ENCODE data around the gene OR5P2. TPM values are rescaled to one million over a fixed set of nuclear protein-coding genes. Genes with fewer than 3 reads are reported as not detected.

Gene OR5P2
- total RNA-seq, 1 donor from 2014 or later: not detected

DNA sequence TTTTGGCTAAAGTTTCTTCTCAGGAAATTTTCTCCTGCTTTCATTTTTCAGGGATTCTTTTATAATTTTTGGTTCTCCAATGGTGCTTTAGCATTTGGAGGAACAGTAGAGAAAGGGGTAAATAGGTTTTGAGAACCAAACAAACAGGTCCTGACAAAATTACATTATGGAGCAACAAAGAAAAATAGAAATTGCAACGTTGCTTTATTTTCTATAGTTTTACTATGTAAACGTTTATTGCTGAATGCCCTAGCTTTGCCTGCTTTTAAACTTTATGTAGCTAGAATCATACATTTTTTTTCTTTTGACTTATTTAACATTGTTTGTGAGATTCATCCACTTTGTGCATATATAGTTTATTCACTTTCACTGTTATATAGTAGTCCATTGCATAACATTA is 43.8 kb upstream of the OR5P2 start:
- no peaks in the 10 kb centered on the region for H3K27me3 Mint-ChIP-seq (ENCODE audit: insufficient read depth, low read depth)
- DNase-seq (ENCODE audit: low spot score): no peak
- no peaks in the 10 kb centered on the region for H3K36me3 ChIP-seq

DNA sequence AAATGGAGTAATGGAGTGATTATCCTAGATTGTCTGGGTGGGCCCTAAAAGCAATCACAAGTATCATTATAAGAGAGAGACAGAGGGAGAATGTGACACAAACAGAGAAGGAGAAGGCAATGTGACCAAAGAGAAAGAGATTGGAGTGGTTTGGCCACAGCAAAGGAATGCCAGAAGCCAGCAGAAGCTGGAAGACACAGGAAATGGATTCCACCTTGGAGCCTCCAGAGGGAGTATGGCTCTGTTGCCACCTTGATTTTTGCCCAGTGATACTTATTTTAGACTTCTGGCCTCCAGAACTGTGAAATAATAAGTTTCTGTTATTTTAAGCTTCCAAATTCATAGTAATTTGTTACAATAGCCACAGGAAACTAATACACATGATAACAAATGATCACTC is 36.8 kb upstream of the OR5P2 start:
- Mint-ChIP-seq H3K36me3 (no peaks in the 10 kb centered on the region), H3K4me1 (no peaks in the 10 kb centered on the region), H3K27ac (no peak overlapping the region), H3K9me3 (no peaks in the 10 kb centered on the region), H3K4me3 (no peak overlapping the region), H3K27me3 (ENCODE audit: insufficient read depth, low read depth) (no peaks in the 10 kb centered on the region)
- Histone ChIP-seq H3K27ac (no peak overlapping the region), H4K20me1 (ENCODE audit: low read depth) (no peaks in the 10 kb centered on the region), H3K27me3 (no peaks in the 10 kb centered on the region), H3K79me2 (ENCODE audit: low read depth) (no peaks in the 10 kb centered on the region), H3K4me1 (no peaks in the 10 kb centered on the region), H3K4me3 (no peak overlapping the region), H3K36me3 (no peaks in the 10 kb centered on the region), H3K4me2 (no peak overlapping the region), H3K9me3 (ENCODE audit: low read depth) (no peaks in the 10 kb centered on the region), H3K9ac (no peak overlapping the region), H2AFZ (replicated peaks) (peak overlapping the region; percentile 30), H3F3A (ENCODE audit: low read depth) (no peaks in the 10 kb centered on the region)
- TF ChIP-seq, protein P1, sequence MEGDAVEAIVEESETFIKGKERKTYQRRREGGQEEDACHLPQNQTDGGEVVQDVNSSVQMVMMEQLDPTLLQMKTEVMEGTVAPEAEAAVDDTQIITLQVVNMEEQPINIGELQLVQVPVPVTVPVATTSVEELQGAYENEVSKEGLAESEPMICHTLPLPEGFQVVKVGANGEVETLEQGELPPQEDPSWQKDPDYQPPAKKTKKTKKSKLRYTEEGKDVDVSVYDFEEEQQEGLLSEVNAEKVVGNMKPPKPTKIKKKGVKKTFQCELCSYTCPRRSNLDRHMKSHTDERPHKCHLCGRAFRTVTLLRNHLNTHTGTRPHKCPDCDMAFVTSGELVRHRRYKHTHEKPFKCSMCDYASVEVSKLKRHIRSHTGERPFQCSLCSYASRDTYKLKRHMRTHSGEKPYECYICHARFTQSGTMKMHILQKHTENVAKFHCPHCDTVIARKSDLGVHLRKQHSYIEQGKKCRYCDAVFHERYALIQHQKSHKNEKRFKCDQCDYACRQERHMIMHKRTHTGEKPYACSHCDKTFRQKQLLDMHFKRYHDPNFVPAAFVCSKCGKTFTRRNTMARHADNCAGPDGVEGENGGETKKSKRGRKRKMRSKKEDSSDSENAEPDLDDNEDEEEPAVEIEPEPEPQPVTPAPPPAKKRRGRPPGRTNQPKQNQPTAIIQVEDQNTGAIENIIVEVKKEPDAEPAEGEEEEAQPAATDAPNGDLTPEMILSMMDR (IDR thresholded peaks at IDR 0.05): no peak
- TF ChIP-seq EZH2phosphoT487 (IDR thresholded peaks at IDR 0.05) (no peak), EZH2 (IDR thresholded peaks at IDR 0.05) (no peak)
- no peak for DNase-seq (ENCODE audit: low spot score)

More for the DNA sequence above, 43.8 kb upstream of the OR5P2 start:
- Histone ChIP-seq H3F3A (ENCODE audit: low read depth) (no peaks in the 10 kb centered on the region), H3K4me2 (no peak overlapping the region), H3K9ac (no peak overlapping the region), H3K9me3 (ENCODE audit: low read depth) (no peaks in the 10 kb centered on the region), H4K20me1 (ENCODE audit: low read depth) (no peaks in the 10 kb centered on the region), H3K27ac (no peak overlapping the region), H2AFZ (replicated peaks) (no peak overlapping the region), H3K4me3 (no peak overlapping the region), H3K4me1 (no peaks in the 10 kb centered on the region), H3K79me2 (ENCODE audit: low read depth) (no peaks in the 10 kb centered on the region), H3K27me3 (no peaks in the 10 kb centered on the region)
- H3K4me1 Mint-ChIP-seq: no peaks in the 10 kb centered on the region
- H3K36me3 Mint-ChIP-seq: no peaks in the 10 kb centered on the region
- TF ChIP-seq, protein P1 (IDR thresholded peaks at IDR 0.05): no peak
- TF ChIP-seq EZH2phosphoT487 (IDR thresholded peaks at IDR 0.05) (no peak), EZH2 (IDR thresholded peaks at IDR 0.05) (no peak)
- H3K9me3 Mint-ChIP-seq: no peaks in the 10 kb centered on the region
- no peak overlapping the region for H3K4me3 Mint-ChIP-seq
- no peak overlapping the region for H3K27ac Mint-ChIP-seq

DNA sequence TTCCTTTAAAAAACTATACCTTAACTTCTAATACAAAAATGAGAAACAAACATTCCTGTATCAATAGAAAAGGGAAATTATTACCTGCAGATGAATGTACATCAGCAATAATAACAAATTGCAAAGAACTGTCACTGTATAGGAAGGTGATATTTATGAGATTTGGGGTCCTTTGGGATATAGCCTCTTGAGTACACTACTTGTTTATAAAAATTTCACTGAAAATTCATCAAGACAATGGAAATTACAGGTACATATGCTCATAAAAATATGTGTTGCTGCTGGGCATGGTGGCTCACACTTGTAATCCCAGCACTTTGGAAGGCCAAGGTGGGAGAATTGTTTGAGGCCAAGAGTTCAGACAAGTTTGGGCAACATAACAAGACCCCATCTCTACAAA is 34.0 kb upstream of the OR5P2 start, which contains the start of gene OR5P3:
Gene OR5P3 (minus strand): TSS at position 101 of the 400 bp plus-strand sequence.
- no peaks in the 10 kb centered on the region for H3K36me3 Mint-ChIP-seq
- no peaks in the 10 kb centered on the region for H3K27me3 Mint-ChIP-seq (ENCODE audit: insufficient read depth, low read depth)
- H3K4me3 Mint-ChIP-seq: no peak within 1 kb of the TSS
- Histone ChIP-seq H3K27ac (no peak within 1 kb of the TSS), H3K4me3 (no peak within 1 kb of the TSS), H3K27me3 (no peaks in the 10 kb centered on the region), H3K36me3 (no peaks in the 10 kb centered on the region), H3K9me3 (ENCODE audit: low read depth) (no peaks in the 10 kb centered on the region), H3K4me2 (no peak within 1 kb of the TSS), H4K20me1 (ENCODE audit: low read depth) (no peaks in the 10 kb centered on the region), H3K79me2 (ENCODE audit: low read depth) (no peaks in the 10 kb centered on the region), H2AFZ (replicated peaks) (no peak within 1 kb of the TSS), H3K4me1 (no peaks in the 10 kb centered on the region), H3F3A (ENCODE audit: low read depth) (no peaks in the 10 kb centered on the region), H3K9ac (no peak within 1 kb of the TSS)
- H3K4me1 Mint-ChIP-seq: no peaks in the 10 kb centered on the region
- no peak for DNase-seq (ENCODE audit: low spot score)
- H3K9me3 Mint-ChIP-seq: no peaks in the 10 kb centered on the region
- H3K27ac Mint-ChIP-seq: no peak within 1 kb of the TSS
- no peak for TF ChIP-seq EZH2phosphoT487 (IDR thresholded peaks at IDR 0.05)
- TF ChIP-seq, protein P1 (IDR thresholded peaks at IDR 0.05): no peak
- no peak for TF ChIP-seq EZH2 (IDR thresholded peaks at IDR 0.05)
